ENCODE data around the gene TUBA8. TPM values are rescaled to one million over a fixed set of nuclear protein-coding genes. Genes with fewer than 3 reads are reported as not detected.

TUBA8 gene
- total RNA-seq, 1 donor = 0.36 TPM

DNA sequence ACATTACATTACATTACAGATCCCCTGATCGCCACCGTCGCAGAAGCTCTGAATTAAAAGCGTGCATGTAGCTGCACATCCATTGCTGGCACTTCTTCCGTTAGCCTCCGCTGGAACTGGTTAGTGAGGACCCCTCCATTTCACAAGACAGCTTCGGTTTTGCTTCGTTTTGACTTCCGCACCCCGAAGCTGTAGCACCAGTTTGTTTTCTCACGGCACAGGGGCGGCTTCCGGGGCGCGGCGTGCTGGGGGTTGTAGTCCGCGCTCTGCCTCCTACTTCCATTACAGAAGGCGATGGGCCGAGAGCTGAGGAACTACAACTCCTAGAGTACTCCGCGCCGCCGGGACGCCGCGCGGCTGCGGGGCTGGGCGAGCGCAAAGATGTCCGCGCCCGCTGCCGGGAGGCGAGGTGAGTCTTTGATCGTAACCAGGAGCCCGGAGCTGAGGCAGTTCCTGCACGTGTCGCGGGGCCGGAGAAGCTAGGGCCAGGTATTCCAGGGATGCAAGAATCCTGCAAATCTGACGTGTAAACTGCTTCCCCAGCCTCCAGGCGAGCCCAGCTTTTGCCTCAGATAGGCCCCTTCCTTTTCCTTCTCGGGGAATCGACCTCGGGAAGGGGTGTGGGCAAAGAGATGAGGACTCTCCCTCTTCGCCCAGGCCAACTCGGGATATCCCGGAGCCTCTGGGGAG, 32.8 kb upstream of the TUBA8 start, which contains the start of gene PEX26:
PEX26 (plus strand) TSS at position 352 of the 690 bp plus-strand sequence. CDS start 387 bp downstream, outside the sequence.
- DNase-seq (ENCODE audit: insufficient read length, low spot score, missing footprints) = peak; percentile 98
- peaks cover 54% of the 10 kb centered on the region for H3K79me2 ChIP-seq (ENCODE audit: insufficient read depth, low read length)
- peaks cover 4% of the 10 kb centered on the region for H4K20me1 ChIP-seq (ENCODE audit: insufficient read depth, low read length)

DNA sequence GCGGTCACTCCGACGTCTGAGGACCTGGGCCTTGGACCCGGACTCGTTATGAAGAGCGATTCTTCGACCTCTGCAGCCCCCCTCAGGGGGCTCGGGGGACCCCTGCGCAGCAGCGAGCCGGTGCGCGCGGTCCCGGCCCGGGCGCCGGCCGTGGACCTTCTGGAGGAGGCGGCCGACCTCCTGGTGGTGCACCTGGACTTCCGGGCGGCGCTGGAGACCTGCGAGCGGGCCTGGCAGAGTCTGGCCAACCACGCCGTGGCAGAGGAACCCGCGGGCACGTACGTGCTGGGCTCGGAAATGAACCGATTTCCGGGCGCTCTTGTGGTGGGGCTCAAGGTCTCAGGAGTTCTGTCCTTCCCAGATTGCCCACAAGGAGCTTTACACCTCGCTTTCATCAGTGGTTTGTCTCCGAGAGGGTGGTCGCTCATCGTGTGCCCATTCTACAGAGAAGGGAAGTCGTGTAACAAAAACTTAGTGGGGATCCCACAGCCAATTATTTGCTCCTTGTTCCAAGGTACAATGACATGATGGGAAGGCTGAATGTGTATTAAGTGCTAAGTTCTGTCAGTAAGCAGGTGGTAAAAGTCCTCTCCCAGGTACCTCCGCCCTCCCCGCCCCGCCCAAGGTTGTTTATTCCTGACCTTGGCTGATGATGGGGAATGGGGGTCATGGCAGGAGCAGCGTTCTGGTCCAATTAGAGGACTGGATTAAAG, 32.1 kb upstream of the TUBA8 start:
- peaks cover 4% of the 10 kb centered on the region for H4K20me1 ChIP-seq (ENCODE audit: insufficient read depth, low read length)
- peak overlapping the region; percentile 93 for H3K27ac ChIP-seq (ENCODE audit: low read depth, low read length)
- H3K79me2 ChIP-seq (ENCODE audit: insufficient read depth, low read length) = peaks cover 61% of the 10 kb centered on the region
- peaks cover 38% of the 10 kb centered on the region for H3K36me3 ChIP-seq (ENCODE audit: insufficient read depth, low read length)
- H3K4me1 ChIP-seq (ENCODE audit: insufficient read depth, low read length) = peaks cover 29% of the 10 kb centered on the region
- no peaks in the 10 kb centered on the region for H3K27me3 ChIP-seq (ENCODE audit: insufficient read depth, low read length)
- H2AFZ ChIP-seq (ENCODE audit: low read length) = peak overlapping the region; percentile 97
- peak; percentile 74 for DNase-seq (ENCODE audit: insufficient read length, low spot score, missing footprints)
- H3K4me3 ChIP-seq (ENCODE audit: insufficient read depth, low read length) = peak overlapping the region; percentile 98
- H3K9me3 ChIP-seq (ENCODE audit: low read depth, low read length) = no peaks in the 10 kb centered on the region
- TF ChIP-seq, protein P1, sequence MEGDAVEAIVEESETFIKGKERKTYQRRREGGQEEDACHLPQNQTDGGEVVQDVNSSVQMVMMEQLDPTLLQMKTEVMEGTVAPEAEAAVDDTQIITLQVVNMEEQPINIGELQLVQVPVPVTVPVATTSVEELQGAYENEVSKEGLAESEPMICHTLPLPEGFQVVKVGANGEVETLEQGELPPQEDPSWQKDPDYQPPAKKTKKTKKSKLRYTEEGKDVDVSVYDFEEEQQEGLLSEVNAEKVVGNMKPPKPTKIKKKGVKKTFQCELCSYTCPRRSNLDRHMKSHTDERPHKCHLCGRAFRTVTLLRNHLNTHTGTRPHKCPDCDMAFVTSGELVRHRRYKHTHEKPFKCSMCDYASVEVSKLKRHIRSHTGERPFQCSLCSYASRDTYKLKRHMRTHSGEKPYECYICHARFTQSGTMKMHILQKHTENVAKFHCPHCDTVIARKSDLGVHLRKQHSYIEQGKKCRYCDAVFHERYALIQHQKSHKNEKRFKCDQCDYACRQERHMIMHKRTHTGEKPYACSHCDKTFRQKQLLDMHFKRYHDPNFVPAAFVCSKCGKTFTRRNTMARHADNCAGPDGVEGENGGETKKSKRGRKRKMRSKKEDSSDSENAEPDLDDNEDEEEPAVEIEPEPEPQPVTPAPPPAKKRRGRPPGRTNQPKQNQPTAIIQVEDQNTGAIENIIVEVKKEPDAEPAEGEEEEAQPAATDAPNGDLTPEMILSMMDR (IDR thresholded peaks at IDR 0.05; ENCODE audit: extremely low read depth, low read depth, low read length) = no peak
- peak overlapping the region; percentile 89 for H3K4me2 ChIP-seq (ENCODE audit: insufficient read depth, low read length)

More for the DNA sequence above, 32.8 kb upstream of the TUBA8 start, which contains the start of gene PEX26:
- Histone ChIP-seq H3K9me3 (ENCODE audit: low read depth, low read length) (no peaks in the 10 kb centered on the region), H2AFZ (ENCODE audit: low read length) (peak within 1 kb of the TSS; percentile 98), H3K4me2 (ENCODE audit: insufficient read depth, low read length) (peak within 1 kb of the TSS; percentile 89), H3K27me3 (ENCODE audit: insufficient read depth, low read length) (no peaks in the 10 kb centered on the region), H3K4me3 (ENCODE audit: insufficient read depth, low read length) (peak within 1 kb of the TSS; percentile 98), H3K4me1 (ENCODE audit: insufficient read depth, low read length) (peaks cover 29% of the 10 kb centered on the region), H3K36me3 (ENCODE audit: insufficient read depth, low read length) (peaks cover 32% of the 10 kb centered on the region), H3K27ac (ENCODE audit: low read depth, low read length) (peak within 1 kb of the TSS; percentile 93)
- TF ChIP-seq, protein P1 (IDR thresholded peaks at IDR 0.05; ENCODE audit: extremely low read depth, low read depth, low read length) = no peak

DNA sequence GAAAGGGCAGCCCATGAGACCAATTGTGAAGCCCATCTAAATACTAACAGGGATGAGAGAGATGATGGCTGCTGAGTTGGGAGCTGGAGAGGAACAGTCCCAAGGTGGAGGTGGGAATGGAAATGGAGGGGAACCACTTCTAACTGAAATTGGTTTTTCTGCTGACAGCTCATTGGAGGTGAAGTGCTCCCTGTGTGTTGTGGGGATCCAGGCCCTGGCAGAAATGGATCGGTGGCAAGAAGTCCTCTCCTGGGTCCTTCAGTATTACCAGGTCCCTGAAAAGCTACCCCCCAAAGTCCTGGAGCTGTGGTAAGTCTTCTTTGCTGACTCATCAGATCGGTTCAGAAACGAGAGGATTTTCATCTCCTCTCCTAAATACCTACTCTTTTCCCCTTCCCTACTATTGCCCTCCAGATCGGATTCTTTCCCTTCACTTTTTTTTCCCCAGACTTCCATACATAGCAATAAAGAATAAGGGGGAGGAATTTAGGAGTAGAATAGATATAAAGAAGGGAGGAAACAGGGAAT, 30.8 kb upstream of the TUBA8 start:
- peaks cover 44% of the 10 kb centered on the region for H3K36me3 ChIP-seq (ENCODE audit: insufficient read depth, low read length)
- peaks cover 29% of the 10 kb centered on the region for H3K4me1 ChIP-seq (ENCODE audit: insufficient read depth, low read length)
- H3K4me2 ChIP-seq (ENCODE audit: insufficient read depth, low read length) = peak overlapping the region; percentile 89
- no peaks in the 10 kb centered on the region for H3K27me3 ChIP-seq (ENCODE audit: insufficient read depth, low read length)
- H2AFZ ChIP-seq (ENCODE audit: low read length) = no peak overlapping the region
- DNase-seq (ENCODE audit: insufficient read length, low spot score, missing footprints) = no peak
- peaks cover 62% of the 10 kb centered on the region for H3K79me2 ChIP-seq (ENCODE audit: insufficient read depth, low read length)
- peaks cover 4% of the 10 kb centered on the region for H4K20me1 ChIP-seq (ENCODE audit: insufficient read depth, low read length)
- TF ChIP-seq, protein P1 (IDR thresholded peaks at IDR 0.05; ENCODE audit: extremely low read depth, low read depth, low read length) = no peak
- no peak overlapping the region for H3K27ac ChIP-seq (ENCODE audit: low read depth, low read length)
- no peak overlapping the region for H3K4me3 ChIP-seq (ENCODE audit: insufficient read depth, low read length)
- H3K9me3 ChIP-seq (ENCODE audit: low read depth, low read length) = no peaks in the 10 kb centered on the region

DNA sequence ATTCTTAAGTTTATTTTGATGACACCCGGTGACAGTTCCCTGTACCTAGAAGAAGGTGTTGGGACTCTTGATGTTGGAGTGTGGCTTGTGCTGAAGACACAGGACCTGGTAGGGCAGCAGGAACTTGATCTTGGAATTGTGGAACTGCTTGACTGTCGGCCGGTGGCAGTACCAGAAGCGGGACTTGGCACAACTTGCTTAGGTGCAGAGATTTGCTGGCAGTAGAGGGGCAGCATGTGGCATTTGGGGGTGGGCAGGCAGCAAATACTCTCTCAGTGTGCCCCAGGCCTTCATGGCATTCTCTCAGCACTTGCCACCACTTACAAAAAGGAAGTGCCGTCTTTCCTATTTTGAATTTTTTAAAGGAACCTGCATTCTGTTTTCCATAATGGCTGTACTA, 29.2 kb upstream of the TUBA8 start:
- no peaks in the 10 kb centered on the region for H3K27me3 ChIP-seq (ENCODE audit: insufficient read depth, low read length)
- H3K4me3 ChIP-seq (ENCODE audit: insufficient read depth, low read length) = no peak overlapping the region
- no peak overlapping the region for H2AFZ ChIP-seq (ENCODE audit: low read length)
- peaks cover 55% of the 10 kb centered on the region for H3K36me3 ChIP-seq (ENCODE audit: insufficient read depth, low read length)
- peaks cover 66% of the 10 kb centered on the region for H3K79me2 ChIP-seq (ENCODE audit: insufficient read depth, low read length)
- no peak for DNase-seq (ENCODE audit: insufficient read length, low spot score, missing footprints)
- no peak overlapping the region for H3K27ac ChIP-seq (ENCODE audit: low read depth, low read length)
- no peaks in the 10 kb centered on the region for H3K9me3 ChIP-seq (ENCODE audit: low read depth, low read length)
- TF ChIP-seq, protein P1 (IDR thresholded peaks at IDR 0.05; ENCODE audit: extremely low read depth, low read depth, low read length) = no peak
- peaks cover 4% of the 10 kb centered on the region for H4K20me1 ChIP-seq (ENCODE audit: insufficient read depth, low read length)
- H3K4me1 ChIP-seq (ENCODE audit: insufficient read depth, low read length) = peaks cover 18% of the 10 kb centered on the region
- H3K4me2 ChIP-seq (ENCODE audit: insufficient read depth, low read length) = no peak overlapping the region
